Breast epithelium (tissue), 4 donors: ENCODE data around the gene GRIP2. TPM values are rescaled to one million over a fixed set of nuclear protein-coding genes. Genes with fewer than 3 reads are reported as not detected.

Experiments
- DNase-seq, 2 donors: peaks; one replicate each; pipeline ENCODE4 v3.0.0-alpha.2; 2019; ENCODE audit warnings: low spot score in 2 of 2
- H3K27ac ChIP-seq, 2 donors: fragments of 200-600 bp; sonication (generic) in 1 of 2; one replicate each; pipeline ENCODE4 v1.5.1; 2016 to 2019; ENCODE audit warnings: mild to moderate bottlenecking in 1 of 2
- H3K27me3 ChIP-seq, 2 donors: fragments of 200-600 bp; sonication (generic) in 1 of 2; one replicate each; pipeline versions ENCODE4 v1.5.1 to v1.6.0; 2017 to 2019; ENCODE audit warnings: control low read depth in 1 of 2, mild to moderate bottlenecking in 1 of 2
- H3K36me3 ChIP-seq: fragments of 200-600 bp; one replicate; pipeline ENCODE4 v1.5.1; 2019
- H3K4me1 ChIP-seq, 2 donors: fragments of 200-600 bp; sonication (generic); one replicate each; pipeline ENCODE4 v1.5.1; 2016 to 2019; ENCODE audit warnings: control low read depth in 1 of 2
- H3K4me3 ChIP-seq, 3 donors: fragments of 200-600 bp; sonication (generic); 1 replicate in 2 of 3; 2 replicates in 1 of 3; pipeline ENCODE4 v1.5.1; 2016 to 2019; ENCODE audit warnings: mild to moderate bottlenecking in 3 of 3, moderate library complexity in 2 of 3
- H3K9me3 ChIP-seq, 2 donors: fragments of 200-600 bp; sonication (generic) in 1 of 2; one replicate each; pipeline ENCODE4 v1.5.1; 2016 to 2019; ENCODE audit warnings: control low read depth in 1 of 2
- CTCF ChIP-seq, 3 donors: fragments of 450-650 bp; IDR thresholded peaks; one replicate each; pipeline ENCODE4 v1.5.1; 2016 to 2017; ENCODE audit warnings: antibody characterized with exemption in 3 of 3, mild to moderate bottlenecking in 3 of 3, moderate library complexity in 3 of 3
- POLR2A ChIP-seq: fragments of 450-650 bp; IDR thresholded peaks from one replicate; pipeline ENCODE4 v1.6.1; 2016; ENCODE audit warnings: antibody characterized with exemption, mild to moderate bottlenecking, moderate library complexity
- POLR2AphosphoS5 ChIP-seq, 3 donors: sonication (generic); formaldehyde crosslinking; IDR thresholded peaks; one replicate each; pipeline ENCODE4 v1.6.1; 2017; ENCODE audit warnings: antibody characterized with exemption in 3 of 3
- intact Hi-C: fragments of 100-400 bp; cut with DNase I; formaldehyde crosslinking; loops from one replicate; pipeline ENCODE4 v1.15.1; 2023; ENCODE audit warnings: low total_unique reads
- total RNA-seq, 3 donors: library from RNA; depleted of rRNA; stranded (reverse); fragments of >200 nt; gene quantifications; one replicate each; pipeline ENCODE4 v1.1.0, GENCODE V29; 2016

The GRIP2 gene
- total RNA-seq, 3 donors from 2014 or later = 0.16 to 0.88 (median 0.33) TPM

- TF ChIP-seq CTCF (IDR thresholded peaks at IDR 0.05) (no peak), POLR2A (no peak), POLR2AphosphoS5 (IDR thresholded peaks at IDR 0.05) (no peak)
- no peaks in the 10 kb centered on the region for H3K4me1 ChIP-seq
- peak overlapping the region in 1 of 2 donors; percentile 48 for H3K27ac ChIP-seq
- no peaks in the 10 kb centered on the region for H3K9me3 ChIP-seq
- intact Hi-C loops = no loop called here
- no peaks in the 10 kb centered on the region for H3K36me3 ChIP-seq
- DNase-seq = no peak
- H3K4me3 ChIP-seq = peak overlapping the region in 2 of 3 donors; percentile 30 to 37
- H3K27me3 ChIP-seq = peaks cover 0 to 6% of the 10 kb centered on the region in 2 donors
These were observed 779 bp downstream of the GRIP2 start for GRCh38 chr3:14539384-14539741.

- TF ChIP-seq CTCF (IDR thresholded peaks at IDR 0.05) (no peak), POLR2AphosphoS5 (IDR thresholded peaks at IDR 0.05) (no peak), POLR2A (no peak)
These were observed 1.6 kb downstream of the GRIP2 start for GRCh38 chr3:14538451-14539088.

GRCh38 chr3:14537590-14538450, 2.3 kb downstream of the GRIP2 start:
- no peaks in the 10 kb centered on the region for H3K9me3 ChIP-seq
- no peak for DNase-seq

More at GRCh38 chr3:14538451-14539088, 1.6 kb downstream of the GRIP2 start:
- Histone ChIP-seq H3K9me3 (no peaks in the 10 kb centered on the region), H3K27me3 (peaks cover 0 to 6% of the 10 kb centered on the region in 2 donors), H3K27ac (no peak overlapping the region), H3K36me3 (no peaks in the 10 kb centered on the region), H3K4me1 (no peaks in the 10 kb centered on the region), H3K4me3 (no peak overlapping the region)
- intact Hi-C loops = no loop called here
- DNase-seq = no peak

GRCh38 chr3:14536837-14537589, 3.1 kb downstream of the GRIP2 start:
- Histone ChIP-seq H3K27ac (no peak overlapping the region), H3K36me3 (no peaks in the 10 kb centered on the region), H3K4me1 (no peaks in the 10 kb centered on the region), H3K4me3 (no peak overlapping the region), H3K27me3 (peaks cover 0 to 6% of the 10 kb centered on the region in 2 donors), H3K9me3 (no peaks in the 10 kb centered on the region)
- TF ChIP-seq CTCF (IDR thresholded peaks at IDR 0.05) (no peak), POLR2AphosphoS5 (IDR thresholded peaks at IDR 0.05) (no peak), POLR2A (no peak)
- intact Hi-C loops = no loop called here
- no peak for DNase-seq

More at GRCh38 chr3:14537590-14538450, 2.3 kb downstream of the GRIP2 start:
- intact Hi-C loops = no loop called here
- Histone ChIP-seq H3K27me3 (peaks cover 0 to 6% of the 10 kb centered on the region in 2 donors), H3K4me1 (no peaks in the 10 kb centered on the region), H3K4me3 (no peak overlapping the region), H3K36me3 (no peaks in the 10 kb centered on the region), H3K27ac (no peak overlapping the region)
- TF ChIP-seq POLR2AphosphoS5 (IDR thresholded peaks at IDR 0.05) (no peak), CTCF (IDR thresholded peaks at IDR 0.05) (no peak), POLR2A (no peak)
